CD4-positive, alpha-beta T cell treated with Interleukin-17A for 1 hour (primary cell): ENCODE measurements around the gene KLHDC8B.

Source experiments
- DNase-seq: peaks from one replicate; pipeline ENCODE4 v3.0.0-alpha.2; 2020

KLHDC8B gene

GRCh38 chr3:49161197-49161596, 10.2 kb upstream of the KLHDC8B start:
- DNase-seq = no peak

- no peak for DNase-seq
Measured at GRCh38 chr3:49161808-49162530, 9.4 kb upstream of the KLHDC8B start.

- DNase-seq = no peak
Measured at GRCh38 chr3:49162751-49163419, 8.5 kb upstream of the KLHDC8B start.

GRCh38 chr3:49163609-49164008, 7.8 kb upstream of the KLHDC8B start:
- no peak for DNase-seq

GRCh38 chr3:49164983-49165720, 6.2 kb upstream of the KLHDC8B start:
- DNase-seq = no peak

GRCh38 chr3:49165771-49166751, 5.3 kb upstream of the KLHDC8B start, which contains the start of gene CCDC71:
CCDC71 (minus strand) TSS chr3:49166331; CDS start chr3:49164208, 2,123 bp downstream.
- DNase-seq = peak; percentile 82

GRCh38 chr3:49166752-49167556, 4.4 kb upstream of the KLHDC8B start:
- no peak for DNase-seq

DNA sequence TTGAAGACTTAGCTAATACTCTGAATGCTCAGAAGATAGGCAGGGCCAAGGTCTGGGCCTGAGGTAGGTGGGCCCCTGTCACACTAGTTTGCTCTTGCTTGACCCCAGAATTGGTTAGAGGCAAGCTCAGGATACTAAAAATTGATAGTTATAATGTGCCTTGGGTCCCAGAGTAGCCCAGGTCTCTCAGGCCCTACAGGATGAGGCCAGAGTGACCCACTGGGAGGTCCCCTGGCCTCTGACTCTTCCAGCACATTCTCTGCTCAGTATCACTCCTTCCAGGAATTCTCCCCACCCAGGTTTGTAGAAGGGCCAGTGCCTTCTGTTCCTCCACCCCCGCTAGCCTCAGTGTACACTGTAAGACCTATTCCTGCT, 667 bp upstream of the KLHDC8B start:
- no peak for DNase-seq

- DNase-seq = no peak
Measured at GRCh38 chr3:49171775-49172500, 540 bp downstream of the KLHDC8B start.

- DNase-seq = no peak
Measured at GRCh38 chr3:49172551-49173041, 1.2 kb downstream of the KLHDC8B start.

DNA sequence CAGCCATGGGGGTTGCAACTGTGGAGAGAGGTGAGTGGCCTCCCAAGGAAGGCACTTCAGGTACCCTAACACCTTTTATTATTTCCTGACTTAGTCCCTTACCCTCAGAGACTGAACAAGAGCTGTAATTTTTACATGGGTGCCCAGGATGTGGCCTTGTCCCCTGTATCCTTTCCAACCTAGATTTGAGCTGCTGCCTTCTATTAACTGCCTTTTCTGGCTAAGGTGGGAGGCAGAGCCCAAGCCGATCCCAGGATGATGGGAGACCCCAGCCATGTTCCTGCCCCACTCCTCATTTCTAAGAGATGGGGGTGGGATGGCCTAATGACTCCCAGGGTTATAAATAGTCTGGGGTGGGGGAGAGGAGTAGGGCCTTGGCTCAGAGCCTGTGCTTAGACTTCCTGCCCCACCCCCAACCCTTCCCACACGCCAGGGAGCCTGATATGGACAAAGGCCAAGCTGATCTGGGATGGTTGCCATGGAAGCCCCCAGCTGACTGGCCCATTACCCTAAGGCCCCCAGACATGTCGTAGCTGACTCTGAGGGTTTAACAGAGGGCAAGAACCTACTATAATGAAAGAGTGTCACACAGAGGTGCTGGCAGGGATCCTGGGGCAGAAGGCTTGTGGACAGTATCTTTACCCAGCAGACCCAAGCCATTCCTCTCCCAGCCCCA, 1.9 kb downstream of the KLHDC8B start:
- no peak for DNase-seq

- no peak for DNase-seq
Measured at GRCh38 chr3:49173792-49174170, 2.4 kb downstream of the KLHDC8B start.

- no peak for DNase-seq
Measured at GRCh38 chr3:49174397-49174985, 3.1 kb downstream of the KLHDC8B start.

DNA sequence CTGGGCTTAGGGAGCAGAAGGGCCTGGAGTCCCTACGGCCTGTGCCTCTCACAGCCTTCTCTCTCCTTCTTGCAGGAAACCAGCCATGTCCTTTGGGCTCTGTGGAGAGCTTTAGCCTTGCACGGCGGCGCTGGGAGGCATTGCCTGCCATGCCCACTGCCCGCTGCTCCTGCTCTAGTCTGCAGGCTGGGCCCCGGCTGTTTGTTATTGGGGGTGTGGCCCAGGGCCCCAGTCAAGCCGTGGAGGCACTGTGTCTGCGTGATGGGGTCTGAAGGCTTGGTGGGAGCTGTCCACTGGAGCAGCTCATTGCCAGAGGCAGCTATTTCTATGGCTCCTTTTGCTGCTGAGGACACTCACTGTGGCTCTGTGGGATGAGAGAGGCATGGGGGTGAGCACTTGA, 4.1 kb downstream of the KLHDC8B start:
- no peak for DNase-seq

- DNase-seq = no peak
Measured at GRCh38 chr3:49177073-49177472, 5.7 kb downstream of the KLHDC8B start.

DNA sequence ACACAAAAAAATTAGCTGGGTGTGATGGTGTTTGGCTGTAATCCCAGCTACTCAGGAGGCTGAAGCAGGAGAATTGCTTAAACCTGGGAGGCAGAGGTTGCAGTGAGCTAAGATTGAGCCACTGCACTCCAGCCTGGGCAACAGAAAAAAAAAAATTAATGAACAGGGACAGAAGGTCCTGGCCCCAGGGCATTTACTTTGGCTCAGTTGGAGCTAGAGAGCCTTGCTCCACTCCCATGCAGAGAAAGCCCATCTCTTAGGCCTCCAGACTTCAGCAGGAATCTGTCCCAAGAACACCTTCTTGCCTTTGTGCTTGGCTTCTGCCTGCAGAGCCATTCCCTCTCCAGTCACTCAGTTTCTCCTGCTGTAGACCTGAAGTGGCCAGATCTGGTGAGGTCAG, 8.7 kb downstream of the KLHDC8B start:
- no peak for DNase-seq

DNA sequence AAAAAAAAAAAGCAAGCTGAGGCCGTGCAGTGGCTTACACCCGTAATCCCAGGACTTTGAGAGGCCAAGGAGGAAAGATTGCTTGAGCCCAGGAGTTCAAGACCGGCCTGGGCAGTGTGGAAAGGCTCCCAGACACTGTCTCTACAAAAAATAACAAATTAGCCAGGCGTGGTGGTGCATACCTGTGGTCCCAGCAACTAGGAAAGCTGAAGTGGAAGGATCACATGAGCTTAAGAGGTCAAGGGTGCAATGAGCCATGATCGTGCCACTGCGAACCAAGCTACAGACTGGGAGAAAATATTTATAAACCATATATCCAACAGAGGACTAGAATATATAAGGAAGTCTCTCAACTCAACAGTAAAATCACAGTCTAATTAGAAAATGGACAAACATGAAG, 10.0 kb downstream of the KLHDC8B start:
- DNase-seq = no peak

DNA sequence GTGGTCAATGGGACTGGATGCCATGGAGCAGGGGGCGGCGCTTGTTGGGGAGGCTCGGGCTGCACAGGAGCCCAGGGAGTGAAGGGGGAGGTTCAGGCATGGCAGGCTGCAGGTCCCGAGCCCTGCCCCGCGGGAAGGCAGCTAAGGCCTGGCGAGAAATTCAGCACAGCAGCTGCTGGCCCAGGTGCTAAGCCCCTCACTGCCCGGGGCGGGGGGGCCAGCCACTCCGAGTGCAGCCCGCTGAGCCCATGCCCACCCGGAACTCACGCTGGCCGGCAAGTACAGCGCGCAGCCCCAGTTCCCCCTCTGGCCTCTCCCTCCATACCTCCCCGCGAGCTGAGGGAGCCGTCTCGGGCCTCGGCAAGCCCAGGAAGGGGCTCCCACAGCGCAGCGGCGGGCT, 11.3 kb downstream of the KLHDC8B start:
- DNase-seq = no peak

GRCh38 chr3:49183873-49184272, 12.5 kb downstream of the KLHDC8B start:
- DNase-seq = no peak

GRCh38 chr3:49191741-49192140, 20.3 kb downstream of the KLHDC8B start:
- DNase-seq = no peak
